ENCODE results near the gene USP34. TPM values are rescaled to one million over a fixed set of nuclear protein-coding genes. Genes with fewer than 3 reads are reported as not detected.

USP34 gene
- total RNA-seq, 2 donors from 2014 or later = 105 to 120 TPM

DNA sequence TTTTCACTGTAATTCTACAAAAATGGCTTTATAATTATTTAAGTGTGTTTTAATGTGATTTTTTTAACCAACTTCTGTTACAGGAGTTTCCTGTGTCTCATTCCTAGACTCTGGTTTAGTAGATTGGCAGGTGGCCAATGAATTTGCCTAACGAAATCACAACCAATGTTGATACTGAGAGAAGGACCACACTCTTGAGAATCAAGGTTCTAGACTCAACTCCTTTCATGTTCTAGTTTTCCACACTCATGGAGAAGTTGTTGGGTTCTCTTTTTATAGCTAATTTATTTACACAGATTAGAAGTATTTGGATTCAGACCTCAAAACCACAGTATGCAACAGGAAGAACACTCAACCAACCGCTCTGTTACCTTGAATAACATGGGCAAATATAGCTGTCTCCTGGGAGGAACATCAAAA is 22.6 kb upstream of the USP34 start:
- H3K9ac ChIP-seq (ENCODE audit: extremely low read depth, low read length, poor library complexity, severe bottlenecking) = no peak overlapping the region
- no peaks in the 10 kb centered on the region for H3K4me1 Mint-ChIP-seq
- peaks cover 80% of the 10 kb centered on the region for H3K36me3 Mint-ChIP-seq (ENCODE audit: low read depth)
- no peaks in the 10 kb centered on the region for H3K9me3 Mint-ChIP-seq
- no peak overlapping the region for H3K4me3 Mint-ChIP-seq
- no peak for DNase-seq
- no peak overlapping the region for H3K27ac ChIP-seq (ENCODE audit: low read depth, low read length)
- no peaks in the 10 kb centered on the region for H3K27me3 ChIP-seq (ENCODE audit: control insufficient read depth, insufficient read depth, low read length, poor library complexity, severe bottlenecking)
- H3K9me3 ChIP-seq (ENCODE audit: control insufficient read depth, low read length) = no peaks in the 10 kb centered on the region
- H3K27ac Mint-ChIP-seq = peak overlapping the region; percentile 39
- H3K27me3 Mint-ChIP-seq (ENCODE audit: insufficient read depth) = no peaks in the 10 kb centered on the region
- H3K4me1 ChIP-seq (ENCODE audit: control insufficient read depth, insufficient read depth, low read length) = no peaks in the 10 kb centered on the region
- H3K4me3 ChIP-seq (ENCODE audit: low read length) = no peak overlapping the region
- peaks cover 85% of the 10 kb centered on the region for H3K36me3 ChIP-seq (ENCODE audit: control insufficient read depth, insufficient read depth, low read length)
- WGBS, 2 experiments (ENCODE audit: insufficient coverage in 1 of 2, insufficient read length in 1 of 2) = 98 to 100% methylated on average over 2 of the region's 2 CpGs
- TF ChIP-seq, protein P1, sequence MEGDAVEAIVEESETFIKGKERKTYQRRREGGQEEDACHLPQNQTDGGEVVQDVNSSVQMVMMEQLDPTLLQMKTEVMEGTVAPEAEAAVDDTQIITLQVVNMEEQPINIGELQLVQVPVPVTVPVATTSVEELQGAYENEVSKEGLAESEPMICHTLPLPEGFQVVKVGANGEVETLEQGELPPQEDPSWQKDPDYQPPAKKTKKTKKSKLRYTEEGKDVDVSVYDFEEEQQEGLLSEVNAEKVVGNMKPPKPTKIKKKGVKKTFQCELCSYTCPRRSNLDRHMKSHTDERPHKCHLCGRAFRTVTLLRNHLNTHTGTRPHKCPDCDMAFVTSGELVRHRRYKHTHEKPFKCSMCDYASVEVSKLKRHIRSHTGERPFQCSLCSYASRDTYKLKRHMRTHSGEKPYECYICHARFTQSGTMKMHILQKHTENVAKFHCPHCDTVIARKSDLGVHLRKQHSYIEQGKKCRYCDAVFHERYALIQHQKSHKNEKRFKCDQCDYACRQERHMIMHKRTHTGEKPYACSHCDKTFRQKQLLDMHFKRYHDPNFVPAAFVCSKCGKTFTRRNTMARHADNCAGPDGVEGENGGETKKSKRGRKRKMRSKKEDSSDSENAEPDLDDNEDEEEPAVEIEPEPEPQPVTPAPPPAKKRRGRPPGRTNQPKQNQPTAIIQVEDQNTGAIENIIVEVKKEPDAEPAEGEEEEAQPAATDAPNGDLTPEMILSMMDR (conservative IDR thresholded peaks at IDR 0.05) = no peak

DNA sequence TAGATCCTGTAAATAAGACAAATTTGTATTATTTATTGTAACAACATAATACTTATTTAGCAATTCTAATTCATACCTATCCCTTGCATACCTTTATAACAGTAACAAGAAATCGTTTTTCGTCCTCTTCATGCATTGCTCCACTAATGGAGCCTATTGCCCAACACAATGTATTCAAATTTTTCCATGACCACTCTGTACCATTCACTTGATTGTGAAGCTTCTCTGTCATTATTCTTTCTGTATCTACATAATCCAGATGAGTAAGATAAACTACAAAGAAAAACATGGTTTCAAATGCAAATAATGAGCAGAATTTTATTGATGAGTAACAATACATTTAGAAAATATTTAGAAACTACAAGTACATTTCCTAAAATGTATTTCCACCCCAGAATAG is 21.6 kb upstream of the USP34 start:
- Histone ChIP-seq H3K27me3 (ENCODE audit: control insufficient read depth, insufficient read depth, low read length, poor library complexity, severe bottlenecking) (no peaks in the 10 kb centered on the region), H3K9ac (ENCODE audit: extremely low read depth, low read length, poor library complexity, severe bottlenecking) (no peak overlapping the region), H3K27ac (ENCODE audit: low read depth, low read length) (no peak overlapping the region), H3K36me3 (ENCODE audit: control insufficient read depth, insufficient read depth, low read length) (peaks cover 85% of the 10 kb centered on the region), H3K4me1 (ENCODE audit: control insufficient read depth, insufficient read depth, low read length) (no peaks in the 10 kb centered on the region), H3K9me3 (ENCODE audit: control insufficient read depth, low read length) (no peaks in the 10 kb centered on the region), H3K4me3 (ENCODE audit: low read length) (no peak overlapping the region)
- Mint-ChIP-seq H3K4me3 (no peak overlapping the region), H3K27ac (no peak overlapping the region), H3K4me1 (no peaks in the 10 kb centered on the region), H3K36me3 (ENCODE audit: low read depth) (peaks cover 81% of the 10 kb centered on the region), H3K27me3 (ENCODE audit: insufficient read depth) (no peaks in the 10 kb centered on the region), H3K9me3 (no peaks in the 10 kb centered on the region)
- 95 to 100% methylated on average over 2 of the region's 2 CpGs for WGBS, 2 experiments (ENCODE audit: insufficient coverage in 1 of 2, insufficient read length in 1 of 2)
- DNase-seq = no peak
- TF ChIP-seq, protein P1 (conservative IDR thresholded peaks at IDR 0.05) = no peak

DNA sequence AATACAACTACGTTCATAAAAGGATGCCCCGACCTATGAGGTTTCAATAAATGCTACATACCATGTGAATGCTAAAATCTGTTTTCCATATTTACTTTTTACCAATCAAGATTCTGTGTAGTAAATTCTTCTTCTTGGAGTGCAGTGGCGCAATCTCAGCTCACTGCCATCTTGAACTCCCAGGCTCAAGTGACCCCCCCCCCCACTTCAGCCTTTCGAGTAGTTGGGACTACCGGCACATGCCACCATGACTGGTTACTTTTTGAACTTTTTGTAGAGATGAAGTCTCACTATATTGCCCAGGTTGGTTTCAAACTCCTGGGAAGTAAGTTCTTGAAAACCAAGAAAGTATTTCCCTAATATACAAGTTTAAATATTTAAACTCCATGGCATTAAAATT is 14.4 kb upstream of the USP34 start:
- Mint-ChIP-seq H3K27me3 (ENCODE audit: insufficient read depth) (no peaks in the 10 kb centered on the region), H3K4me3 (no peak overlapping the region), H3K36me3 (ENCODE audit: low read depth) (peaks cover 86% of the 10 kb centered on the region), H3K9me3 (no peaks in the 10 kb centered on the region), H3K27ac (no peak overlapping the region), H3K4me1 (no peaks in the 10 kb centered on the region)
- TF ChIP-seq, protein P1 (conservative IDR thresholded peaks at IDR 0.05) = no peak
- no peak for DNase-seq
- Histone ChIP-seq H3K27me3 (ENCODE audit: control insufficient read depth, insufficient read depth, low read length, poor library complexity, severe bottlenecking) (no peaks in the 10 kb centered on the region), H3K9me3 (ENCODE audit: control insufficient read depth, low read length) (no peaks in the 10 kb centered on the region), H3K27ac (ENCODE audit: low read depth, low read length) (no peak overlapping the region), H3K4me1 (ENCODE audit: control insufficient read depth, insufficient read depth, low read length) (no peaks in the 10 kb centered on the region), H3K36me3 (ENCODE audit: control insufficient read depth, insufficient read depth, low read length) (peaks cover 85% of the 10 kb centered on the region), H3K4me3 (ENCODE audit: low read length) (no peak overlapping the region), H3K9ac (ENCODE audit: extremely low read depth, low read length, poor library complexity, severe bottlenecking) (no peak overlapping the region)
- 95 to 96% methylated on average over 3 to 5 of the region's 5 CpGs for WGBS, 2 experiments (ENCODE audit: insufficient coverage in 1 of 2, insufficient read length in 1 of 2)

All from endodermal cell (in vitro differentiated cells).